Anterior cingulate cortex (tissue), 58 donors: ENCODE results near the gene TMEM200A.

ENCODE experiments used
- DNase-seq, 58 donors: peaks; one replicate each; lab custom pipeline; 2025; lab: John Stamatoyannopoulos, UW

Gene TMEM200A

GRCh38 chr6:130420911-130421310, 55.1 kb downstream of the TMEM200A start:
- DNase-seq = peak in 1 of 58 donors; percentile 1

GRCh38 chr6:130421585-130421984, 55.8 kb downstream of the TMEM200A start:
- no peak for DNase-seq

DNA sequence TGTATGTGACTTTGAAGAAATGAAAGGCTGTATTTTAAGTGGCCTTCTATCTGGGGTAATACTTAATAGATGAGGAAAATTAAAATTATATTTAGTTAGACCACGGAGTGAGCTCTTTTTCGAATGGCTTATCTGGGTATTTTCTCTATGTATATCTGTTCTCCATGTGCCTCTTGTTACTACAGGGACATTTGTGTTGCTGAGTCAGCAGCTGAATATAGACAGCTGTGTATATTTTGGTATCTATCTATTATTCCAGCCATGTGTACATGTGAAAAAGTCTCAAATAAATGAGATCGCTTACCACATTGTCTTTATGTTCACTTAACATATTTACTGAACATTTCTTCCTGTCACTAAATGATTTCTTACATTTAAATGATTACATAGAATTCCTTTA, 57.2 kb downstream of the TMEM200A start:
- DNase-seq = no peak

DNA sequence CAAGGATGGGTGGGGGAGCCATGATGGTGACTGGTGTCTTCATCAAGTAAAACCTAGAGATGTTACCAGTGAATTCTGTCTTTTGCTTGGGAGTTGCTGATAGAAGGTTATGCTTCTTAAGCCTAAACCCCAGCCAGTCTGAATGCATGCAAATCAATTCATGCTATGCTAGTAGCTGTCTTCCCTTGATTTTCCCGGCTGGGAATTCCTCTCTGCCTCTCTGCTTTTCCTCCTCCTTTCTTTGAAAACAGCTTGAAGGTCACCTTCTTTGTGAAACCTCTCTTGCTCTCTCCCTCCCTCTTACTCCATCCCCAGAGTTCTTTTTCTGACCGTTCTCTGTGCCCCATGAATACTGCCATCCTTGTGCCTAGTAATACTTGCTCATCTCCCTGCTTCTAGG, 58.9 kb downstream of the TMEM200A start:
- no peak for DNase-seq

DNA sequence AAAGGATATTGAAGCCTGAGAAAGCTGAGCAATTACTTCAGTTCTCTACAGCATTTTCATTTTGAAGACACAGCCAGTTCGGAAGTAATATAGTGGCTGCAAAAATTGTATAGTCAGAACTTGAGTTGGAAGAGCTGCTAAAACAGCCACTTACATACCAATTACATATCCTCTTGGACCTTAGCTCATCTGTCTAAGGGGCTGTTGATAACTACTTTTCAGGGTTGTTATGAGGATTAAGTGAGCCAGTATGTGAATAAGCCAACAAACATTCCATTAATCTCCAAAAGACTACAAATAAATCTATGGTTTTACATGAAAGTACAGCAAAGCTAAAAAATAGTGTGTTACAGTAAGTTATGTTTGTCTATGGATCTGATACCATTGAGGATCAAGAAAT, 59.7 kb downstream of the TMEM200A start:
- no peak for DNase-seq

- no peak for DNase-seq
These were observed 60.4 kb downstream of the TMEM200A start for GRCh38 chr6:130426066-130426721.

DNA sequence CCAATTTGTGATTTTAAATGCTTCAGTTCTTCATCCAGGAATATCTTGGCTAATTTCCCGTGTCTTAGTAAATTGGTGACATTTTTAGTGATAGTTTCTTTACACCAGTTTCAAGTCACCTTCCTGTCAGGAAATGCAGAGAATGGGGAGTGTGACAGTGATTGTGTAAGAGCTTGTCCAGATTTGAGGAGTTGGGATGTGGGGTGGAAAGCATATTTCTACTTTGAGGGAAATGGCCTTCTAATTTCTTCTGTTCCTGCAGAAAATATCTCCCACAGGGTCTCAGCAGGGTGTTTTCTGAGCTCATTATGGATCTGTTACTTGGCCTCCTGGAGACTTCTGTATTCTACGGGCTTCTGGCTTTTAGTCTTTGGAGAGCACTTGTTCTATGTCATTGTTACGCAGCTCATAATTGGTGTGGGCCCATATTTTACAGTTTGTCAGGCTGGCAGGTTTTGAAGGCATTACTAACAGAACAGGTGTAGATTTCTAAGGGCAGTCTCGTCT, 65.6 kb downstream of the TMEM200A start:
- no peak for DNase-seq

GRCh38 chr6:130432838-130433237, 67.0 kb downstream of the TMEM200A start:
- no peak for DNase-seq

DNA sequence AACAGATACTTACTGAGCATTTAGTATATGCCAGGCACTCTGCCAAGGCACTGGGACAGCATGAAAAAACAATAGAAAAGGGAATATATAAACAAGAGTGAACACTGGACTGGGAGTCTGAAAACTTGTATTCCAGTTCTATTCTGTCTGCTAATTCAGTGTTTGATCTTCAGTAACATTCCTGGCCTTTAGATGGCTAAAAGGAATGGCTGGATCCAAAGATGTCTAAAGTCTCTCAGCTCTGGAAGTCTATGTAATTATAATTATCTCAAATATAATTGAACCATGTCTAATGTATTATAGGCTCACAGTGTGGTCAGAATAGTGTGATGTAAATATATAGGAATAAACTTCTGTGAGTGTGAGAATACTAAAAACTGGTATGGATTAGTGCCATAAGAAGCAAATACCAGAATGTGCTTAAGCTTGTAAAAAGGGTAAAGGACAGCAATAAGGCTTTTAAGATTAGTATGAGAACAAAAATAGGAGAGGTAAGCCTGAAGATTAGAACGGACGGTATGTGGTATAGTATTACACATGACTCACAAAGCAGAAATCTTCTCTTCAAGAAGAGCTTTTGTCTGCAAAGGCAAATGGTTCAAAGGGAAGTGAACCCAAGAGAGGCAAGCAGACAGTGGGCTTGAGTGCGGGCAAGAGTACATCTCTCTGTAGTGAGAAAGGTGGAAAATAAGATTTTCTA, 68.5 kb downstream of the TMEM200A start:
- no peak for DNase-seq

DNA sequence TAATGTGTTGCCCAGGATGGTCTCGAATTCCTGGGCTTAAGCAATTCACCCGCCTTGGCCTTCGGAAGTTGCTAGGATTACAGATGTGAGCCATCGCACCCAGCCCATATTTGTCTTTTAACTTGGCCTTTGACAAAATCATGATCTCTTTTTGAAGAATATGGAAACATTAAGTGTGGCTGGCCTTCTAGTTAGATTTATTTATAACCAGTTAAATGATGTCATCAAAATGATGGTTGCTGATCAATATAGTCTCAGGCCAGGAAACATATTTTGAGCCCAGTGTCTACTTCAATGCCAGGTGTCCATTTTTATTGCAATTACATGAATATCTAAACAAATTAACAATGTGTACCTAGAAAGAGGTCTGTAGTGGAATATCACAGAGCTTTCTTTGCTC, 69.4 kb downstream of the TMEM200A start:
- no peak for DNase-seq

DNA sequence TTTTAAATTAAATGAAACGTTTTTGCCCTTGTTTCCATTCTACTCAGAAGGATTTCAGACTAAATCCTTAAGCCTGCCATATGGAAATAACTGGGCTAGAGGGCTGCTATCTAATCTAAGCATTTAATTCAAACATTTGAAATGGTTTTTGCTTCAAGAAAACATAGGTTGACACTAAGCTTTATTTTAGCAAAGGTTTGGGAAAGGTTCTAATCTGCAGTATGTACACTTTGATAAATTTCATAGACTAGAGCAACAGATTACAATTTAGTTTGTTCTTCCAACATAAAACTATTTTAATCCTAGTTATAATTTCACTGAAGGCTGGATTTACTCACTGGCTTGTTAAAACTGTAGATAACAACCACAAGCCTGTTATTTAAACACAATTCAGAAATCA, 72.1 kb downstream of the TMEM200A start:
- DNase-seq = no peak

GRCh38 chr6:130447374-130447773, 81.6 kb downstream of the TMEM200A start:
- no peak for DNase-seq

GRCh38 chr6:130452336-130452735, 86.5 kb downstream of the TMEM200A start:
- DNase-seq = no peak

GRCh38 chr6:130453230-130453629, 87.4 kb downstream of the TMEM200A start:
- DNase-seq = no peak

DNA sequence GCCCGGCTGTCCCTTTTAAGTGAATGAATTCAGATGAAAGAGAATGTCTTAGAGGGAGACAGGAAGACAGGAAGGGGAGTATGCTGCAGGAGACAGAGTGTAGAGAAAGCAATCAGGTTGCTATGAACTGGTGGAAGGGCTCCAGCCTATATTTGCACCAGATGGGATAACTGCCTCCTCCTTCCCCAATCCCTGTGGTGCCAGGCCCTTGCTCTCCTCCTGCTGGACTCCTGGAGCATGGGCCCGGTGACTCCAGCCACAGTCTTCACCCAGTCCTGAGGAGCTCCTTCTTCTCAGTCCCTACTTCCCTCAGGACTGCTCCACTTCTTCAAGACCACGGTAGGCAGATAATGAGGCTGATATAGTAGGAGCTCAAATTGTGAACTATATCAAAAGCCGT, 91.8 kb downstream of the TMEM200A start:
- DNase-seq = no peak

GRCh38 chr6:130459316-130459715, 93.5 kb downstream of the TMEM200A start:
- peak in 2 of 58 donors; percentile 8 to 10 for DNase-seq

DNA sequence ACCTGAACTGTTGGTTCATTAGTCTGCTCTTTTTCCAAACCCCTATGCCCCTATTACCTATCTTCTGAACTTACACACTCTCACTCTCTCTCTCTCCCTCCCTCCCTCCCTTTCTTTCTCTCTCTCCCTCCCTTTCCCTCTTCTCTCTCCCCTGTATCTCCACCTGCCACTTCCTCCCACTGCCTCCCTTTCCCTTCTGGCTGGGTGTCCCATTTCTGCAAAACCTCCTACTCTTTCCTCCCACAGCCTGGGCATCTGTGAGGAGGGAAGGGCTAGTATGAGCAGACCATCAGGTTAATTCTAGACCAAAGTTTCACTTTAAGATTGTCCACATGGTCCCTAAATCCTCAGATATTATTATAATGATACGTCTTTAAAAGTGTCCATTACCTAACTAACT, 95.1 kb downstream of the TMEM200A start:
- peak in 1 of 58 donors; percentile 10 for DNase-seq

- no peak for DNase-seq
These were observed 100.4 kb downstream of the TMEM200A start for GRCh38 chr6:130466052-130466747.

GRCh38 chr6:130466748-130467061, 100.9 kb downstream of the TMEM200A start:
- no peak for DNase-seq

GRCh38 chr6:130467146-130468050, 101.6 kb downstream of the TMEM200A start:
- DNase-seq = no peak

- no peak for DNase-seq
These were observed 104.9 kb downstream of the TMEM200A start for GRCh38 chr6:130470766-130471165.
